Occipital lobe (tissue), 2 donors: ENCODE data around the gene NSUN7. TPM values are rescaled to one million over a fixed set of nuclear protein-coding genes. Genes with fewer than 3 reads are reported as not detected.

Experiments
- DNase-seq: peaks from one replicate; lab custom pipeline; 2025; lab: John Stamatoyannopoulos, UW
- total RNA-seq: library from RNA; depleted of rRNA; stranded (reverse); fragments of >200 nt; gene quantifications from one replicate; pipeline ENCODE4 v1.2.3, GENCODE V29; 2014

The NSUN7 gene
- total RNA-seq, 1 donor from 2014 or later = 4.4 TPM

- no peak for DNase-seq
Observed at GRCh38 chr4:40736910-40737309, 12.8 kb upstream of the NSUN7 start.

- no peak for DNase-seq
Observed at GRCh38 chr4:40737879-40738278, 11.9 kb upstream of the NSUN7 start.

DNA sequence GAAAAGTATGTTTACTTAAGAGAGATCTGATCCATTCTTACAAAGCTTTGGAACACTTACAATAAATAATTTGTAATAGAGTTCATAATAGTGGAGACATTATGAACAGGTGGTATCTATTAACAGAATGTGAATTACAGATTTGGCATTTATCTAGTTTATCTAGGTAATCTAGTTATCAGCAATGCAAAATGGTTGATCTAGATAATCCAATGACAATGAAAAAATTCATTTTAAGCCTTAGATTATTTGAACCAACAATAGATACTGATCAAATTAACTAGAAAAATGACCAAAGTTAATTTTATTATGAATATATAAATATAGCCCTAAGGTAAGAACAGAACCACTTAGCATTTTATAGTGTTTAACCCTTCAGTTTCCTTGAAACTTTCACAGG, 10.4 kb upstream of the NSUN7 start:
- DNase-seq = no peak

DNA sequence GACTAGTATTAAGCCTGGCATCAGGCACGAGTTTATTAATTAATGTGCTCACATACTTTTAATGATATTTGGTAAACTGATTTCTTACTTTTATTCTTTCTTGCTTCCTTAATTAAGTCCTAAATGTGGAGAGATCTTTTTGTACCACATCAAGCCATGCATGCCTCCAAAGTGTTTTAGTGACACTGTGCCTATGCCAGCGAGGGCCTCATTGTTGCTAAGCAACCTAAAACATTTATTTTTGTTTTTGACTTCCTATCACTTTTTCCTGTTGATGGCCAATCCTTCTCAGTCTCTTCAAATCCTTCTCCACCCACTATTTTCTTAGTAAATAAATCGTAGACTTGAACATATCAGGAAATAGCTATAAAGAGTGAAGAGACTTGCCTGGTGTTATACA, 5.5 kb upstream of the NSUN7 start:
- DNase-seq = no peak

GRCh38 chr4:40745285-40745984, 4.3 kb upstream of the NSUN7 start:
- DNase-seq = no peak

GRCh38 chr4:40747207-40747835, 2.4 kb upstream of the NSUN7 start:
- no peak for DNase-seq

DNA sequence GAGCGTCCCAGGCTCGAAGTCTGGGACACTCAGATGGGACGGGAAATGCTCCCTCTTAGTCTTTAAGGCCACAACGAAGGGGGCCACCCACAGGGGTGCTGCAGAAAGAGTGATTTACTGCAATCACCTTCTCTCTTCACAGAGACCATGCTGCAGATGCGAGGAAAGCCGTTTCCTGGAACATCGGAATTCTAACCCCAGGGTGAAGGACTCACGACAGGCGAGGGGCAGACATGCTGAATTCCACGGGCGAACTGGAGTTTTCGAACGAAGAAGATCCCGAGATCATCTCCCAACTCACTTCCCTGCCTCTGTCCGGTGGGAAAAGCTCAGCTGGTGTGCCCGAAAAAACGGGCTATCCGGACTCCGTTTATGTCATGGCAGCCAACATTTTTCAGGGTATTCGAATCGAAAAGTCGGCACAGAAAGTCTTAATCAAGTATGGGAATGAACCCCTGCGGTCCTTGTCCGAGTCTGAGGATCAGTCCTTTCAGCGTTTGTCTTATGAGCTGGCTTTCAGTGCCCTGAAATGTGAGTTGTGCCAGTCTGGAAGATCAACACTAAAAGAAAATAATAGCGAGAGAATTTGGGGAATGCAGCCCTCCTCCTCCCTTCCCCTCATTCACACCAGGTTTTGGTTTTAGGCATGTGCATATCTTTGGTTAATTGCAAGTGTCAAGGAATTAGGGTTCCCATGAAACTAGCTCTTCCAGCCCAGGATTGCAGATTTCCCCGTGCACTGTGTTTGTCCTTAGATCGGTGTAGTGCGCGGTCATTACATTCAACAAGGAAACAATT, 905 bp downstream of the NSUN7 start:
- DNase-seq = no peak

DNA sequence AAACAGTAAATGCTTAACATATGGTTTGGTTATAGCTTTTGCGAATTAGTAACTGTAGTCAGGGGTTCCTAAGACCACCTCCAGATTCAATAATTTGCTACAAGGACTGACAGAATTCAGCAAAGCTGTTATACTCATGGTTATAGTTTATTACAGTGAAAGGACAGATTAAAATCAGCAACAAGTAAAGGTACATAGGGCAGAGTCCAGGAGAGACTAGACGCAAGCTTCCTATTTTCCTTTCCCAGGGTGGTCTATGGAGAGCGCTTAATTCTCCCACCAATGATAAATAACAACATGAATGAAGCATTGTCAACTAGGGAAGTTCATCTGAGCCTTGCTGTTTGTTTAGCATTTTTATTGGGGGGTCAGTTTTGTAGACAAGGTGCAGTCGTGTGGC, 5.9 kb downstream of the NSUN7 start:
- no peak for DNase-seq

GRCh38 chr4:40763228-40763716, 13.5 kb downstream of the NSUN7 start:
- DNase-seq = no peak

- no peak for DNase-seq
Observed at GRCh38 chr4:40769266-40769665, 19.5 kb downstream of the NSUN7 start.

DNA sequence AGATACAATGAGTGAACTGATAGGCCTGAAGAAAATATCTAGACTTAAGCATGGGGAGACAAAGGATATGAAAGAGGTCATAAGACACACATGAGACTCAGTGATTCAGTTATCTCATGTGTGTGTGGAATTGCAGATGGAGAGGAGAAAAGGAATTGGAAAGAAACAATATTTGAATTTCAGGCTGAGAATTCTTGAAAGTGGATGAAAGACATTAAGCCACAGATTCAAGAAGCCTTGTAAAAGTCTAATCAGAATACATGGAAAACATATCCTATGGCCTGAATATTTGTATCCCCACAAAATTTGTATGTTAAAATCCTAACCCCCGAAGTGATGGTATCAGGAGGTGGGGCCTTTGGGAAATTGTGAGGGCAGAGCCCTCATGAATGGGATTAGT, 28.3 kb downstream of the NSUN7 start:
- DNase-seq = no peak

DNA sequence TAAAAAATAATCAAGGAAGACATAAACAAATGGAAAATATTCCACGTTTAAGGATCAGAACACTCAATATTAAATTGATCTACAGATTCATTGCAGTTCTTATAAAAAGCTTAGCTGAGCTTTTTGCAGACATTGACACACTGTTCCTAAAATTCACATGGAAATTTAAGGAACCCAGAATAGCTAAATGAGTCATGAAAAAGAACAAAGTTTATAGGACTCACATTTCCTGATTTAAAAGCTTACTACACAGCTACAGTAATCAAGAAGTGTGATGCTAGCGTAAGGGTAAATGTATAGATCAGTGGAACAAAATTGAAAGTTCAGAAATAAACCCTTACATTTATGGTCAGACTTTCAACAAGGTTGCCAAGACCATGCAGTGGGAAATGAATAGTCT, 33.1 kb downstream of the NSUN7 start:
- DNase-seq = no peak

- no peak for DNase-seq
Observed at GRCh38 chr4:40785727-40786126, 36.0 kb downstream of the NSUN7 start.

GRCh38 chr4:40788331-40788730, 38.6 kb downstream of the NSUN7 start:
- DNase-seq = no peak

DNA sequence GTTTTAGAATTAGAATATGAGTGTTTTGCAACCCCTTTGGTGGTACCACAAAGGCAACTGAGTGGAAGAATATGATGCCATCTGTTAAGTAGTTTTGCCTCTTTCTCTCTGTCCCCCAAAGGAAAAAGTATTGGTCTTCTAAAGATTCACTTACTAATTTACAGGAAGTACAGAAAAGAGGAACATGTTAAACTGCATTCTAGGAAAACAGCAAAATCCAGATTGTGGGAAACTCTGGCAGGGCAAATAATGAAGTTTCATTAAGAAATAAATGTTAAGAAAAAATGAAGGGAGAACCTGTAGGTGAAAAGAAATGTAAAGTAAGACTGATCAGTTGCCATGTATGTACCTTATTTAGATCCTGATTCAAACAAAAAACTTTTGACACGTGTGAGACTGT, 39.3 kb downstream of the NSUN7 start:
- DNase-seq = no peak

GRCh38 chr4:40789771-40790170, 40.0 kb downstream of the NSUN7 start:
- DNase-seq = no peak

DNA sequence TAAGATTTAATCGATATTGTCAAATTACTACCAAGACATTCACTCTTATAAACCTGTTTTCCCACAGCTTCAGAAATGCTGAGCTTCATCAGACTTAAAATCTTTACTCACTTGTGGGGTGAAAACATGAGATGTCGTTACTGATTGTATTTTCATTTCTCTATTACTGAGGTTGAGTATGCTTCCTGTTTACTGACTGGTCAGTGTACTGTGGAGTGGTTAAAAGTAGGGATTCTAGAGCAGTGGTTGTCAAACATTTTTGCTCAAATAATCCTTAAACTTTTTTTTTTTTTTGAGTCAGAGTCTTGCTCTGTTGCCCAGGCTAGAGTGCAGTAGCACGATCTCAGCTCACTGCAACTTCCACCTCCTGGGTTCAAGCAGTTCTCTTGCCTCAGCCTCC, 50.3 kb downstream of the NSUN7 start:
- DNase-seq = no peak

DNA sequence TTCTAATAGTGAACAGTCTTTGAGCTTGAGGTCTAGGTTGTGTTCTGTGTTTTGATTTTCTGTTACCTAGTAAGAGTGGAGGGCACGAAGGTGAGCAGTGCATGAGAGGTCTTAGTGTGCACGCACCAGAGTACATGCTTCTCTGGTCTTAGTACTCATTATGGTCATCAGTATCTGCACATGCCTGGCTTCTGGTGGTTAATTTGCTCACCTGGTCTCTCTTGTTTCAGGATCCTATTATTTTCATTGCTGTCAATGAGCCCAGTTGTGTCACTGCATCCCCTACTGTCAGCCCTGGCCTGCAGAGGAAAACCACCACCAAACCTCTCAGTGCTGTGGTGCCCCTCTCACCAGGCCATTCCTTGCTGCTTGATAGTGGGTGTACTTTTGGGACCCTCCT, 54.8 kb downstream of the NSUN7 start:
- no peak for DNase-seq

GRCh38 chr4:40808926-40809457, 59.2 kb downstream of the NSUN7 start:
- no peak for DNase-seq

DNA sequence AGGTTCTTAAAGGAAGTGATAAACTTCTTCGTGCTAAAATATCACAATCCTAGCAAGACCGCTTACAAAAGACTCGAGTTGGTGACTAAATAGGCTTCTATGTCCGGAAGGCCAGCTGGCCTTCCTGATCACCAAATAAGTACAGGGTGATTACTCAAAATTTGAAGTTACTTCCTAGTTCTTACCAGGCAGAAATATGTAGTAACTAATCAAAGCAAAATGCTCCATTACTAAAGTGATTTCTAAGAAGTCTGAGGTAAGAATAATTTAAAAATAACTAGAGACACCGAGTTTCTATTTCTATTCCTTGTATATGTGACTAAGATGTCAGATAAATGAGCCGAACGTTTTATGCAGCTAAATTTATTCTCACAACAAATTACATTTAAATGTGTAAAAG, 62.2 kb downstream of the NSUN7 start:
- no peak for DNase-seq

GRCh38 chr4:40812386-40812785, 62.6 kb downstream of the NSUN7 start:
- no peak for DNase-seq

DNA sequence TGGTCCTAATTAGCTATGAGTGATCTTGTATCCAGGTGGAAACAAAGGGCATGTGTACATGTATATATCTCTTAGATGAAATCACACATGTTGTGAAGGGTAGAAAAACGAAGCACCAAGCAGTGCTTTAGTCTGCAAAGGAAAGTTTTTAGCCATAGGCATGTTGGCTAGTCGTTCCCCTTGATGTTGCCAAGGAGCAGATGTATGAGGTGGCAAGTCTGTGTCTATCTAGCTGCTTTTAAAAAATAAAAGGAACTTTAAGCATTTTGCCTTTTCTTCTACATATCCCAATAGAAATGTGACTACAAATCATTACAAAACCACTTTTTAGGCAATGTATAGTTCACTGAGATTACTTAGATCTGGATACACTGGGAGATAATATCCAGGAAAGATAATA, 63.1 kb downstream of the NSUN7 start:
- no peak for DNase-seq
